ENCODE results near the gene ANKRD12. TPM values are rescaled to one million over a fixed set of nuclear protein-coding genes. Genes with fewer than 3 reads are reported as not detected.

The ANKRD12 gene
- polyA plus RNA-seq, 1 donor (not counting 4 experiments of a cell fraction or from before 2014, with no cell fraction given) = 8.0 TPM

- Histone ChIP-seq H3K27ac (ENCODE audit: control insufficient read depth, insufficient read depth, low read length) (no peak overlapping the region), H3K9me1 (ENCODE audit: control insufficient read depth, extremely low read depth, insufficient read depth, low read length) (no peaks in the 10 kb centered on the region), H3K4me3 (ENCODE audit: control insufficient read depth in 2 of 3, extremely low read depth in 1 of 3, insufficient read depth in 2 of 3, low read depth in 1 of 3, low read length in 3 of 3) (no peak overlapping the region), H3K4me2 (ENCODE audit: control insufficient read depth, extremely low read depth, insufficient read depth, low read depth, low read length) (no peak overlapping the region), H3K9me3 (ENCODE audit: control insufficient read depth, low read depth, low read length) (no peaks in the 10 kb centered on the region), H3K4me1 (ENCODE audit: control insufficient read depth, extremely low read depth, insufficient read depth, low read length) (no peaks in the 10 kb centered on the region), H3K9ac (ENCODE audit: control insufficient read depth, extremely low read depth, insufficient read depth, low read length) (no peak overlapping the region), H3K36me3 (ENCODE audit: control insufficient read depth in 2 of 2, extremely low read depth in 1 of 2, insufficient read depth in 2 of 2, low read length in 2 of 2) (no peaks in the 10 kb centered on the region), H3K79me2 (ENCODE audit: control insufficient read depth, insufficient read depth, low read length) (no peaks in the 10 kb centered on the region), H3K27me3 (ENCODE audit: control insufficient read depth, extremely low read depth, insufficient read depth, low read length) (no peaks in the 10 kb centered on the region), H4K20me1 (ENCODE audit: control insufficient read depth, extremely low read depth, insufficient read depth, low read length) (no peaks in the 10 kb centered on the region), H2AFZ (ENCODE audit: control insufficient read depth, low read length) (no peak overlapping the region)
- FAIRE-seq = no peak
- dilution Hi-C loops (cut with MboI; ENCODE audit: extremely low pct_ligation_motif_present, low sequenced_read_pairs) = no loop called here
- DNase-seq (ENCODE audit: low read depth, low spot score) = no peak
- no peak for TF ChIP-seq EZH2 (IDR thresholded peaks at IDR 0.05; ENCODE audit: low read length)
- TF ChIP-seq CTCF (optimal IDR thresholded peaks at IDR 0.05 in 1 of 3, IDR thresholded peaks at IDR 0.05 in 1 of 3, conservative IDR thresholded peaks at IDR 0.05 in 1 of 3; ENCODE audit: extremely low read depth in 1 of 3, insufficient read depth in 2 of 3, low read length in 3 of 3) = no peak
These were observed 101.4 kb downstream of the ANKRD12 start for GRCh38 chr18:9237981-9238380.

- FAIRE-seq (no peak), DNase-seq (ENCODE audit: low read depth, low spot score) (no peak)
- Histone ChIP-seq H3K4me1 (ENCODE audit: control insufficient read depth, extremely low read depth, insufficient read depth, low read length) (no peaks in the 10 kb centered on the region), H3K9me1 (ENCODE audit: control insufficient read depth, extremely low read depth, insufficient read depth, low read length) (no peaks in the 10 kb centered on the region), H3K27ac (ENCODE audit: control insufficient read depth, insufficient read depth, low read length) (no peak overlapping the region), H3K9ac (ENCODE audit: control insufficient read depth, extremely low read depth, insufficient read depth, low read length) (no peak overlapping the region), H2AFZ (ENCODE audit: control insufficient read depth, low read length) (no peak overlapping the region), H4K20me1 (ENCODE audit: control insufficient read depth, extremely low read depth, insufficient read depth, low read length) (no peaks in the 10 kb centered on the region), H3K79me2 (ENCODE audit: control insufficient read depth, insufficient read depth, low read length) (no peaks in the 10 kb centered on the region), H3K4me2 (ENCODE audit: control insufficient read depth, extremely low read depth, insufficient read depth, low read depth, low read length) (no peak overlapping the region), H3K4me3 (ENCODE audit: control insufficient read depth in 2 of 3, extremely low read depth in 1 of 3, insufficient read depth in 2 of 3, low read depth in 1 of 3, low read length in 3 of 3) (no peak overlapping the region), H3K27me3 (ENCODE audit: control insufficient read depth, extremely low read depth, insufficient read depth, low read length) (no peaks in the 10 kb centered on the region), H3K36me3 (ENCODE audit: control insufficient read depth in 2 of 2, extremely low read depth in 1 of 2, insufficient read depth in 2 of 2, low read length in 2 of 2) (no peaks in the 10 kb centered on the region), H3K9me3 (ENCODE audit: control insufficient read depth, low read depth, low read length) (no peaks in the 10 kb centered on the region)
- TF ChIP-seq EZH2 (IDR thresholded peaks at IDR 0.05; ENCODE audit: low read length) (no peak), CTCF (optimal IDR thresholded peaks at IDR 0.05 in 1 of 3, IDR thresholded peaks at IDR 0.05 in 1 of 3, conservative IDR thresholded peaks at IDR 0.05 in 1 of 3; ENCODE audit: extremely low read depth in 1 of 3, insufficient read depth in 2 of 3, low read length in 3 of 3) (no peak)
- dilution Hi-C loops (cut with MboI; ENCODE audit: extremely low pct_ligation_motif_present, low sequenced_read_pairs) = no loop called here
These were observed 103.1 kb downstream of the ANKRD12 start for GRCh38 chr18:9239720-9240119.
